H9 (cell line): Measurements from ENCODE around the gene TEC. TPM values are rescaled to one million over a fixed set of nuclear protein-coding genes. Genes with fewer than 3 reads are reported as not detected.

Experiments used
- DNase-seq: peaks from one replicate; pipeline ENCODE4 v3.0.0-alpha.2; 2017
- H2AFZ ChIP-seq: one replicate; pipeline ENCODE4 v1.6.1; 2013; ENCODE audit warnings: mild to moderate bottlenecking, low read length, control low read depth, moderate library complexity
- H2AK5ac ChIP-seq: 2 replicates; pipeline ENCODE4 v1.6.1; 2013; ENCODE audit warnings: low read length, control low read depth, mixed read lengths; ENCODE audit not compliant: insufficient read length
- H2BK120ac ChIP-seq: one replicate; pipeline ENCODE4 v1.6.1; 2013; ENCODE audit warnings: low read depth, mild to moderate bottlenecking, low read length, control low read depth, inconsistent platforms; ENCODE audit not compliant: poor library complexity, severe bottlenecking
- H2BK12ac ChIP-seq: 2 replicates; pipeline ENCODE4 v1.6.1; 2013; ENCODE audit warnings: low read length, control low read depth, mixed read lengths, low read depth; ENCODE audit not compliant: insufficient read length
- H2BK15ac ChIP-seq: 2 replicates; pipeline ENCODE4 v1.6.1; 2013; ENCODE audit warnings: low read depth, low read length, control low read depth
- H2BK20ac ChIP-seq: one replicate; pipeline ENCODE4 v1.6.1; 2013; ENCODE audit warnings: low read depth, mild to moderate bottlenecking, low read length, control low read depth, inconsistent platforms; ENCODE audit not compliant: poor library complexity, severe bottlenecking
- H2BK5ac ChIP-seq: 2 replicates; pipeline ENCODE4 v1.6.1; 2013; ENCODE audit warnings: low read length, control low read depth, mixed read lengths; ENCODE audit not compliant: insufficient read length
- H3K14ac ChIP-seq: 2 replicates; pipeline ENCODE4 v1.6.1; 2013; ENCODE audit warnings: low read length, control low read depth; ENCODE audit not compliant: insufficient read depth
- H3K18ac ChIP-seq: 2 replicates; pipeline ENCODE4 v1.6.1; 2013; ENCODE audit warnings: low read depth, mild to moderate bottlenecking, mixed read lengths, low read length, control low read depth; ENCODE audit not compliant: insufficient read length
- H3K23ac ChIP-seq: 2 replicates; pipeline ENCODE4 v1.6.1; 2013; ENCODE audit warnings: low read length, control low read depth, mixed read lengths, low read depth; ENCODE audit not compliant: insufficient read length
- H3K23me2 ChIP-seq: 2 replicates; pipeline ENCODE4 v1.6.1; 2013; ENCODE audit warnings: low read depth, mild to moderate bottlenecking, mixed read lengths, low read length, control low read depth; ENCODE audit not compliant: insufficient read length, poor library complexity, severe bottlenecking
- H3K27ac ChIP-seq: 2 replicates; pipeline ENCODE4 v1.5.1; 2013; ENCODE audit warnings: low read length, control low read depth, mixed read lengths, low read depth; ENCODE audit not compliant: insufficient read length
- H3K27me3 ChIP-seq: 2 replicates; pipeline ENCODE4 v1.6.1; 2013; ENCODE audit warnings: low read length, control low read depth, inconsistent platforms; ENCODE audit not compliant: insufficient read depth
- H3K4ac ChIP-seq: 2 replicates; pipeline ENCODE4 v1.6.1; 2013; ENCODE audit warnings: low read depth, mild to moderate bottlenecking, control low read depth, inconsistent platforms, low read length, moderate library complexity
- H3K4me1 ChIP-seq: 2 replicates; pipeline ENCODE4 v1.6.1; 2013; ENCODE audit warnings: low read length, control low read depth, inconsistent platforms; ENCODE audit not compliant: insufficient read depth
- H3K4me2 ChIP-seq: 2 replicates; pipeline ENCODE4 v1.6.1; 2013; ENCODE audit warnings: low read length, control low read depth, mixed read lengths; ENCODE audit not compliant: insufficient read length, insufficient read depth
- H3K56ac ChIP-seq: 2 replicates; pipeline ENCODE4 v1.6.1; 2013; ENCODE audit warnings: low read depth, mild to moderate bottlenecking, mixed read lengths, low read length, control low read depth; ENCODE audit not compliant: insufficient read length
- H3K79me1 ChIP-seq: 2 replicates; pipeline ENCODE4 v1.6.1; 2013; ENCODE audit warnings: low read depth, mild to moderate bottlenecking, moderate library complexity, low read length, control low read depth, inconsistent platforms; ENCODE audit not compliant: insufficient read depth, poor library complexity, severe bottlenecking
- H3K79me2 ChIP-seq: 2 replicates; pipeline ENCODE4 v1.6.1; 2013; ENCODE audit warnings: low read length, control low read depth, inconsistent platforms; ENCODE audit not compliant: insufficient read depth
- H3K9ac ChIP-seq: 2 replicates; pipeline ENCODE4 v1.6.1; 2013; ENCODE audit warnings: low read length, control low read depth, mixed read lengths; ENCODE audit not compliant: insufficient read length; ENCODE audit errors: extremely low read depth
- H3K9me3 ChIP-seq: one replicate; pipeline ENCODE4 v1.6.1; 2013; ENCODE audit warnings: low read depth, low read length, inconsistent platforms; ENCODE audit not compliant: control insufficient read depth
- H3T11ph ChIP-seq: one replicate; pipeline ENCODE4 v1.6.1; 2013; ENCODE audit warnings: mild to moderate bottlenecking, low read length, control low read depth, inconsistent platforms
- H4K20me1 ChIP-seq: one replicate; pipeline ENCODE4 v1.6.1; 2013; ENCODE audit not compliant: control insufficient read depth, insufficient read length, insufficient read depth
- H4K5ac ChIP-seq: 2 replicates; pipeline ENCODE4 v1.6.1; 2013; ENCODE audit warnings: low read depth, mild to moderate bottlenecking, mixed read lengths, low read length, control low read depth; ENCODE audit not compliant: insufficient read length
- H4K8ac ChIP-seq: replicated peaks from 2 replicates; pipeline ENCODE4 v1.6.1; 2013; ENCODE audit warnings: low read length, control low read depth, mixed read lengths, low read depth; ENCODE audit not compliant: insufficient read length
- H4K91ac ChIP-seq: 2 replicates; pipeline ENCODE4 v1.6.1; 2013; ENCODE audit warnings: low read depth, mild to moderate bottlenecking, moderate library complexity, mixed read lengths, low read length, control low read depth; ENCODE audit not compliant: insufficient read length
- H3K27ac Mint-ChIP-seq, 3 experiments: 2 replicates in 2 of 3; 3 replicates in 1 of 3; pipeline ENCODE4 v1.8.0; 2020 to 2021; ENCODE audit warnings: mixed read lengths in 3 of 3, mild to moderate bottlenecking in 1 of 3, moderate library complexity in 1 of 3
- H3K27me3 Mint-ChIP-seq: 2 replicates; pipeline ENCODE4 v1.8.0; 2021; ENCODE audit warnings: low read depth, mild to moderate bottlenecking, moderate library complexity, mixed read lengths
- H3K36me3 Mint-ChIP-seq, 3 experiments: 2 replicates in 2 of 3; 3 replicates in 1 of 3; pipeline ENCODE4 v1.8.0; 2020 to 2021; ENCODE audit warnings: low read depth in 3 of 3, mixed read lengths in 3 of 3; ENCODE audit not compliant: insufficient read depth in 1 of 3
- H3K4me1 Mint-ChIP-seq, 2 experiments: 2 replicates each; pipeline ENCODE4 v1.8.0; 2020; ENCODE audit warnings: mixed read lengths in 2 of 2
- H3K4me3 Mint-ChIP-seq, 2 experiments: 2 replicates in 1 of 2; 3 replicates in 1 of 2; pipeline ENCODE4 v1.8.0; 2020 to 2021; ENCODE audit warnings: mild to moderate bottlenecking in 2 of 2, mixed read lengths in 2 of 2, moderate library complexity in 1 of 2
- H3K9me3 Mint-ChIP-seq, 2 experiments: 2 replicates in 1 of 2; 3 replicates in 1 of 2; pipeline ENCODE4 v1.8.0; 2020; ENCODE audit warnings: mild to moderate bottlenecking in 2 of 2, mixed read lengths in 2 of 2, moderate library complexity in 1 of 2
- WGBS: extraction: QIAGEN DNeasy Blood & Tissue Kit; methylation state at CpG from one replicate; pipeline ENCODE4 v1.1.7; 2013; ENCODE audit warnings: missing lambda C conversion rate, low lambda C conversion rate, mixed read lengths; ENCODE audit not compliant: insufficient read length; ENCODE audit errors: extremely low coverage; 5-methylcytosine and 5-hydroxymethylcytosine counted together
- long read RNA-seq: library from polyadenylated mRNA; unstranded; transcript quantifications from one replicate; pipeline ENCODE4 v2.0.0, GENCODE V29; 2020
- total RNA-seq: library from RNA; stranded (reverse); gene quantifications from 2 replicates; pipeline ENCODE4 v1.2.1, GENCODE V29; 2021
- TF ChIP-seq, protein P1 (sequence below): fragments of 200-600 bp; sonication (generic); conservative IDR thresholded peaks from 3 replicates; pipeline ENCODE4 v1.8.0; 2021; ENCODE audit warnings: antibody characterized with exemption, mild to moderate bottlenecking

TEC gene
- total RNA-seq: 1.7 and 1.8 TPM in 2 replicates
- long read RNA-seq, partial matches to known transcripts: 2 of 6 reads
- long read RNA-seq, other reads (novel, unspliced or antisense): 0 of 6 reads

DNA sequence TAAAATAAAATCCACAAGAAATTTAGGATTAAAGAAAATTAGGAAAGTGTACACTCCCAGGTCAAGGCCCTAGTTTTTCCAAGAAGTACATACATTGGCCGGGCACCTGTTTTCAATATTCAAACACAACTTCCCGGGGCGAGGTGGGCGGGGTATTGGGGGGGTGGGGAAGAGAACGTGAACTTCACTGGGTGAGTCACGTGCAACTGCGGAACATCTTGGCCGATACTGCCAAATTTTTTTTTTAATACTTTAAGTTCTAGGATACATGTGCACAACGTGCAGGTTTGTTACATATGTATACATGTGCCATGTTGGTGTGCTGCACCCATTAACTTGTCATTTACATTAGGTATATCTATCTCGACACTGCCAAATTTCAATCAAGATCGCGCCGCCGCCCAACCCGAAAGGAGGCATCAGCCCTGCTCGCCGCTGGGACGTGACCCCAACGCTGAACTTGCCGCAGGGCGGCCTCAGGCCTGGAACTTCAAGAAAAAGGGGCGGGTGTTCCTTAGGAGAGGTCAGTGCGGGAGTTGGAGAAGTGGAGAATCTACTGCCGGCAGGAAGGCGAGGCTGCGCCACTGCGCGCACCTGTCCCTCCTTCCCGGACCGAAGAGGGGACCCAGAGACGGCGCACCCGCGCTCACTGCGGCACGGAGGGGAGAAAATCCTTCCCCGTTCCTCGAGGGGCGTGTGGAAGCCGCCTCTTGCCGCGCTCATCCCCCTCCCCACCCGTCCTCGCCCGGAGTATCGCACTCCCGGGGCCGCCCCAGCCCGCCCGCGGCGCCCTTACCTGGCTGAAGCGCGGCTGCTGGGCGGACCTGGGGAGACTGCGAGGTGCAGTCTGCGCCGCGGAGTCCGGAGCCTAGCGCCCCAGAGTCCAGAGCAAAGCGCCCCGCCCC is at the start of gene TEC:
Gene TEC, minus strand, starts transcription at position 883 of the 905 bp plus-strand sequence. CDS start 41,224 bp downstream, outside the sequence.
- H3K27ac ChIP-seq: no peak within 1 kb of the TSS
- H3K27me3 ChIP-seq: no peaks in the 10 kb centered on the region
- no peak within 1 kb of the TSS for H4K8ac ChIP-seq
- Mint-ChIP-seq H3K36me3 (peaks cover 2 to 12% (median 6%) of the 10 kb centered on the region in 3 experiments; a peak in 6 of 7 replicates), H3K27me3 (peaks cover 6% of the 10 kb centered on the region; the same call in 1 of the 2 replicates), H3K4me1 (peaks cover 12 to 17% of the 10 kb centered on the region in 2 experiments; a peak in 3 of 4 replicates), H3K9me3 (peaks cover 11 to 14% of the 10 kb centered on the region in 2 experiments), H3K4me3 (peak within 1 kb of the TSS; percentile 87 to 95), H3K27ac (peak within 1 kb of the TSS; percentile 44 to 83 (median 80); a peak in 4 of 7 replicates)
- H2BK12ac ChIP-seq: no peak within 1 kb of the TSS
- no peak within 1 kb of the TSS for H2AK5ac ChIP-seq
- H2BK20ac ChIP-seq: no peak within 1 kb of the TSS
- no peaks in the 10 kb centered on the region for H3K4me1 ChIP-seq
- no peak within 1 kb of the TSS for H2BK5ac ChIP-seq
- H3K56ac ChIP-seq: no peak within 1 kb of the TSS
- H3T11ph ChIP-seq: no peak within 1 kb of the TSS
- WGBS: no CpG with 5 or more reads among the region's 63 CpGs
- no peaks in the 10 kb centered on the region for H3K79me1 ChIP-seq
- H3K23ac ChIP-seq: no peak within 1 kb of the TSS
- TF ChIP-seq, protein P1, sequence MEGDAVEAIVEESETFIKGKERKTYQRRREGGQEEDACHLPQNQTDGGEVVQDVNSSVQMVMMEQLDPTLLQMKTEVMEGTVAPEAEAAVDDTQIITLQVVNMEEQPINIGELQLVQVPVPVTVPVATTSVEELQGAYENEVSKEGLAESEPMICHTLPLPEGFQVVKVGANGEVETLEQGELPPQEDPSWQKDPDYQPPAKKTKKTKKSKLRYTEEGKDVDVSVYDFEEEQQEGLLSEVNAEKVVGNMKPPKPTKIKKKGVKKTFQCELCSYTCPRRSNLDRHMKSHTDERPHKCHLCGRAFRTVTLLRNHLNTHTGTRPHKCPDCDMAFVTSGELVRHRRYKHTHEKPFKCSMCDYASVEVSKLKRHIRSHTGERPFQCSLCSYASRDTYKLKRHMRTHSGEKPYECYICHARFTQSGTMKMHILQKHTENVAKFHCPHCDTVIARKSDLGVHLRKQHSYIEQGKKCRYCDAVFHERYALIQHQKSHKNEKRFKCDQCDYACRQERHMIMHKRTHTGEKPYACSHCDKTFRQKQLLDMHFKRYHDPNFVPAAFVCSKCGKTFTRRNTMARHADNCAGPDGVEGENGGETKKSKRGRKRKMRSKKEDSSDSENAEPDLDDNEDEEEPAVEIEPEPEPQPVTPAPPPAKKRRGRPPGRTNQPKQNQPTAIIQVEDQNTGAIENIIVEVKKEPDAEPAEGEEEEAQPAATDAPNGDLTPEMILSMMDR: no peak
- H3K4me2 ChIP-seq: peak within 1 kb of the TSS; percentile 86
- no peak within 1 kb of the TSS for H3K4ac ChIP-seq
- H2BK15ac ChIP-seq: no peak within 1 kb of the TSS; the same call in 1 of the 2 replicates
- DNase-seq: peak; percentile 75
- no peak within 1 kb of the TSS for H4K5ac ChIP-seq
- H3K14ac ChIP-seq: peak within 1 kb of the TSS; percentile 97
- peak within 1 kb of the TSS; percentile 72 for H3K18ac ChIP-seq
- no peaks in the 10 kb centered on the region for H3K9me3 ChIP-seq
- no peak within 1 kb of the TSS for H2BK120ac ChIP-seq
- no peak within 1 kb of the TSS for H4K91ac ChIP-seq
- H3K23me2 ChIP-seq: no peaks in the 10 kb centered on the region
- H3K79me2 ChIP-seq: no peaks in the 10 kb centered on the region
- H4K20me1 ChIP-seq: no peaks in the 10 kb centered on the region
- H2AFZ ChIP-seq: no peak within 1 kb of the TSS
- peak within 1 kb of the TSS; percentile 75 for H3K9ac ChIP-seq
